Mesothelial cell of epicardium (in vitro differentiated cells): Measurements from ENCODE around the gene KCNB1. TPM values are rescaled to one million over a fixed set of nuclear protein-coding genes. Genes with fewer than 3 reads are reported as not detected.

Source experiments
- DNase-seq, 2 experiments: peaks; one replicate each; pipeline ENCODE4 v3.0.0; 2021; ENCODE audit warnings: low spot score in 2 of 2; ENCODE audit not compliant: unreplicated experiment in 2 of 2
- H3K27ac Mint-ChIP-seq: 2 replicates; pipeline ENCODE4 v1.8.0; 2021; ENCODE audit warnings: mixed read lengths
- H3K27me3 Mint-ChIP-seq: 2 replicates; pipeline ENCODE4 v1.8.0; 2021; ENCODE audit warnings: low read depth, mixed read lengths
- H3K36me3 Mint-ChIP-seq: 2 replicates; pipeline ENCODE4 v1.8.0; 2021; ENCODE audit warnings: mixed read lengths
- H3K4me1 Mint-ChIP-seq: 2 replicates; pipeline ENCODE4 v1.8.0; 2021; ENCODE audit warnings: mixed read lengths
- H3K4me3 Mint-ChIP-seq: 2 replicates; pipeline ENCODE4 v1.8.0; 2021; ENCODE audit warnings: mild to moderate bottlenecking, moderate library complexity, mixed read lengths
- H3K9me3 Mint-ChIP-seq: 2 replicates; pipeline ENCODE4 v1.8.0; 2021; ENCODE audit warnings: mixed read lengths
- total RNA-seq: library from RNA; stranded (reverse); gene quantifications from 3 replicates; pipeline ENCODE4 v1.2.1, GENCODE V29; 2021
- TF ChIP-seq, protein P1 (sequence below): fragments of 200-600 bp; sonication (generic); IDR thresholded peaks from one replicate; pipeline ENCODE4 v1.5.0; 2021; ENCODE audit warnings: antibody characterized with exemption; ENCODE audit not compliant: unreplicated experiment

KCNB1 gene
- total RNA-seq, 1 donor from 2014 or later = 0.51 TPM

- H3K27ac Mint-ChIP-seq = no peak overlapping the region
- peaks cover 5% of the 10 kb centered on the region for H3K4me1 Mint-ChIP-seq
These were observed 142.1 kb downstream of the KCNB1 start for GRCh38 chr20:49340161-49340966.

GRCh38 chr20:49339123-49339522 lies 143.3 kb downstream of the KCNB1 start:
- H3K36me3 Mint-ChIP-seq = no peaks in the 10 kb centered on the region
- H3K4me1 Mint-ChIP-seq = no peaks in the 10 kb centered on the region
- TF ChIP-seq, protein P1, sequence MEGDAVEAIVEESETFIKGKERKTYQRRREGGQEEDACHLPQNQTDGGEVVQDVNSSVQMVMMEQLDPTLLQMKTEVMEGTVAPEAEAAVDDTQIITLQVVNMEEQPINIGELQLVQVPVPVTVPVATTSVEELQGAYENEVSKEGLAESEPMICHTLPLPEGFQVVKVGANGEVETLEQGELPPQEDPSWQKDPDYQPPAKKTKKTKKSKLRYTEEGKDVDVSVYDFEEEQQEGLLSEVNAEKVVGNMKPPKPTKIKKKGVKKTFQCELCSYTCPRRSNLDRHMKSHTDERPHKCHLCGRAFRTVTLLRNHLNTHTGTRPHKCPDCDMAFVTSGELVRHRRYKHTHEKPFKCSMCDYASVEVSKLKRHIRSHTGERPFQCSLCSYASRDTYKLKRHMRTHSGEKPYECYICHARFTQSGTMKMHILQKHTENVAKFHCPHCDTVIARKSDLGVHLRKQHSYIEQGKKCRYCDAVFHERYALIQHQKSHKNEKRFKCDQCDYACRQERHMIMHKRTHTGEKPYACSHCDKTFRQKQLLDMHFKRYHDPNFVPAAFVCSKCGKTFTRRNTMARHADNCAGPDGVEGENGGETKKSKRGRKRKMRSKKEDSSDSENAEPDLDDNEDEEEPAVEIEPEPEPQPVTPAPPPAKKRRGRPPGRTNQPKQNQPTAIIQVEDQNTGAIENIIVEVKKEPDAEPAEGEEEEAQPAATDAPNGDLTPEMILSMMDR = no peak
- DNase-seq = no peak
- no peaks in the 10 kb centered on the region for H3K9me3 Mint-ChIP-seq
- H3K27ac Mint-ChIP-seq = no peak overlapping the region
- no peak overlapping the region for H3K4me3 Mint-ChIP-seq
- H3K27me3 Mint-ChIP-seq = peaks cover 23% of the 10 kb centered on the region

More at GRCh38 chr20:49340161-49340966, 142.1 kb downstream of the KCNB1 start:
- TF ChIP-seq, protein P1 = no peak
- Mint-ChIP-seq H3K4me3 (no peak overlapping the region), H3K27me3 (peaks cover 23% of the 10 kb centered on the region), H3K9me3 (no peaks in the 10 kb centered on the region), H3K36me3 (no peaks in the 10 kb centered on the region)
- no peak for DNase-seq

DNA sequence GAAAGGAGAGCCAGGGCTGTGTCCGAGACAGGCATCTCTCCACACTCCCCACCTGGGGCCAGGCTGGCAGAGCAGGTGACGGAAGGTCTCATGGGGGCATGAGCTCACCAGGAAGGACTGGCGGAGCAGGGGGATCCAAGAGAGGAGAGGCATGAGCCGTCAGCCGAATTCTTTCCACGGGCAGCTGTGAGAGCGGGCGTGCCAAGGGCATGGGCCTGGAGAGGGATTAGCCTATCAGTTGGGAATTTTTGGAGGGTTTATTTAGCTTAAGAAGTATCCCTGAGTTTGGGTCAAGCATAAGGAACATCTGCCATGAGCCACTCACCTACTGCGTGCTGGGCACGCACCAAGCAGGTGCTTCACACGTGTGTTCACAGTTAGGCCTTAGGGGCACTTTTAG lies 144.4 kb downstream of the KCNB1 start:
- Mint-ChIP-seq H3K36me3 (no peaks in the 10 kb centered on the region), H3K9me3 (no peaks in the 10 kb centered on the region), H3K27me3 (peaks cover 17% of the 10 kb centered on the region), H3K27ac (no peak overlapping the region), H3K4me3 (no peak overlapping the region), H3K4me1 (no peaks in the 10 kb centered on the region)
- DNase-seq = no peak
- TF ChIP-seq, protein P1 = no peak

DNA sequence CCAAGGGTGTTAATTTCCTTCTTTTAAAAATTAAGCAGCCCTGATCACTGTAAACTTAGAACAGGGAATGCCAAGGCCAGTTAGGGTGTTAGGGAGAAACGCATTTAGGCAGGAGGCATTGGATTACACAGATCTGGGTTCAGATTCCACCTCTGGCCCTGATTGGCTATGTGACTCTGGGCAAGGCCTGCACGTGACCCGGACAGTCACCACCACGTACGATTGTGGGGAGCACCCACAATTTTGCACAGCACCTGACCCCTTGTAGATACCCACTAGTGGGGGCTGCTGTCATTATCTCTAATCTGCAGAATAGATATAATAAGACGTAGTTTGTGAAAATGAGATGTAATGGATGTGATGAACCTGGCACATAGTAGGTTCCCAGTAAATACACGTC lies 145.1 kb downstream of the KCNB1 start:
- H3K9me3 Mint-ChIP-seq = no peaks in the 10 kb centered on the region
- H3K36me3 Mint-ChIP-seq = no peaks in the 10 kb centered on the region
- no peak overlapping the region for H3K4me3 Mint-ChIP-seq
- DNase-seq = no peak
- no peaks in the 10 kb centered on the region for H3K4me1 Mint-ChIP-seq
- no peak overlapping the region for H3K27ac Mint-ChIP-seq
- TF ChIP-seq, protein P1 = no peak
- H3K27me3 Mint-ChIP-seq = peaks cover 21% of the 10 kb centered on the region

DNA sequence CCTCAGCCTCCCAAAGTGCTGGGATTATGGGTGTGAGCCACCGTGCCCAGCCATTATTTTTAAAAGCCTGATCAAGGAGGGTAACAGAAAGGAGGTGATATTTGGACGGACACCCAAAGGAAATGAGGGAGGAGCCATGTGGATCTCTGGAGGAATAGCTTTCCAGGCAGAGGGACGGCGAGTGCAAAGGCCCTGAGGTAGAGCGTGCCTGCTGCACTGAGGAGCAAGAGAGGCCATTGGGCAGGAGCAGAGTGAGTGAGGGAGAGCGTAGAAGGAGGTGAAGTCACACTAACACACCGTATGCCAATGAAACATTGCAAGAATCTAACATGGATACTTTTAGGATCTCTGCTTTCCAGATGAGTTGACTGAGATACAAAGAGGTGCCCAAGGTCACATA lies 145.7 kb downstream of the KCNB1 start:
- no peak overlapping the region for H3K4me3 Mint-ChIP-seq
- peaks cover 23% of the 10 kb centered on the region for H3K27me3 Mint-ChIP-seq
- H3K9me3 Mint-ChIP-seq = no peaks in the 10 kb centered on the region
- H3K4me1 Mint-ChIP-seq = no peaks in the 10 kb centered on the region
- DNase-seq = no peak
- no peak overlapping the region for H3K27ac Mint-ChIP-seq
- H3K36me3 Mint-ChIP-seq = no peaks in the 10 kb centered on the region
- TF ChIP-seq, protein P1 = no peak
